HG02981 (cell line): ENCODE measurements around the gene JPH2.

Experiments
- ATAC-seq: cut with Tn5 transposase; IDR thresholded peaks from one replicate; pipeline ENCODE4 v1.9.1; 2021; ENCODE audit warnings: mild to moderate bottlenecking, moderate library complexity; ENCODE audit not compliant: unreplicated experiment

The JPH2 gene

GRCh38 chr20:44160133-44160532 is 26.9 kb downstream of the JPH2 start:
- no peak for ATAC-seq

GRCh38 chr20:44159711-44160110 is 27.3 kb downstream of the JPH2 start:
- no peak for ATAC-seq

- ATAC-seq: no peak
These were observed 27.9 kb downstream of the JPH2 start for GRCh38 chr20:44159125-44159524.

- ATAC-seq: no peak
These were observed 29.9 kb downstream of the JPH2 start for GRCh38 chr20:44157061-44157460.

GRCh38 chr20:44154521-44155001 is 32.4 kb downstream of the JPH2 start:
- ATAC-seq: no peak

GRCh38 chr20:44153636-44154043 is 33.3 kb downstream of the JPH2 start:
- no peak for ATAC-seq

- ATAC-seq: no peak
These were observed 35.2 kb downstream of the JPH2 start for GRCh38 chr20:44151621-44152416.

- no peak for ATAC-seq
These were observed 40.7 kb downstream of the JPH2 start for GRCh38 chr20:44146272-44146671.

GRCh38 chr20:44145131-44145775 is 41.7 kb downstream of the JPH2 start:
- ATAC-seq: no peak

GRCh38 chr20:44143936-44144335 is 43.1 kb downstream of the JPH2 start:
- ATAC-seq: no peak

GRCh38 chr20:44142413-44142812 is 44.6 kb downstream of the JPH2 start:
- no peak for ATAC-seq

GRCh38 chr20:44141873-44142272 is 45.1 kb downstream of the JPH2 start:
- no peak for ATAC-seq

- no peak for ATAC-seq
These were observed 48.1 kb downstream of the JPH2 start for GRCh38 chr20:44138867-44139266.

GRCh38 chr20:44137266-44137801 is 49.7 kb downstream of the JPH2 start:
- no peak for ATAC-seq

GRCh38 chr20:44136579-44137265 is 50.3 kb downstream of the JPH2 start:
- ATAC-seq: no peak

- no peak for ATAC-seq
These were observed 51.4 kb downstream of the JPH2 start for GRCh38 chr20:44135417-44136204.

- ATAC-seq: no peak
These were observed 52.0 kb downstream of the JPH2 start for GRCh38 chr20:44135012-44135412.

- no peak for ATAC-seq
These were observed 53.6 kb downstream of the JPH2 start for GRCh38 chr20:44133424-44133823.

- ATAC-seq: no peak
These were observed 55.3 kb downstream of the JPH2 start for GRCh38 chr20:44131704-44132103.

GRCh38 chr20:44129911-44130718 is 56.9 kb downstream of the JPH2 start:
- no peak for ATAC-seq
